LHCN-M2 (cell line): ENCODE data around the gene HBEGF. TPM values are rescaled to one million over a fixed set of nuclear protein-coding genes. Genes with fewer than 3 reads are reported as not detected.

Experiments used
- DNase-seq: peaks from one replicate; pipeline ENCODE4 v3.0.0-alpha.2; 2012; ENCODE audit warnings: low read depth
- total RNA-seq: library from RNA; depleted of rRNA; stranded (reverse); fragments of >200 nt; gene quantifications from 2 replicates; pipeline ENCODE4 v1.2.3, GENCODE V29; 2014

Gene HBEGF
- total RNA-seq, 1 experiment from 2014 or later, result 1.8 TPM

DNA sequence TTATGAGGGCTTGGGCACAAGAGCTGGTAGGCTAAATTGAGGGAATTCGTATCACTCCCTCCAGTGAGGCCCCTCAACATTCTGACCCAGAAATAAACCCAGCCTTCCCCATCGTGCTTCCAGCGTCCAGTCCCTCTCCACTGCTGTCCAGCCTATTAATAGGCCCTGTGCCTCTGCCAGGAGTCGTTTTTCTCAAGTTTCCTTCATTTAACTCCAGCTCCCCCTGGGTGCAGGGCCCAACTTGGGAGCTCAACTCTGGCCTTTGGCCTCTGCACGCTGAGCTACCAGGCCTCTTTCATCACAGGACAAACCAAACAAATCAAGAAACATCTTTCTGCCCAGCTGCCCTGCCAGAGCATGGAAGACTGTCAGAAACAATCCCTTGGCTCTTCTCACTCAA is 10.0 kb downstream of the HBEGF start:
- no peak for DNase-seq

DNA sequence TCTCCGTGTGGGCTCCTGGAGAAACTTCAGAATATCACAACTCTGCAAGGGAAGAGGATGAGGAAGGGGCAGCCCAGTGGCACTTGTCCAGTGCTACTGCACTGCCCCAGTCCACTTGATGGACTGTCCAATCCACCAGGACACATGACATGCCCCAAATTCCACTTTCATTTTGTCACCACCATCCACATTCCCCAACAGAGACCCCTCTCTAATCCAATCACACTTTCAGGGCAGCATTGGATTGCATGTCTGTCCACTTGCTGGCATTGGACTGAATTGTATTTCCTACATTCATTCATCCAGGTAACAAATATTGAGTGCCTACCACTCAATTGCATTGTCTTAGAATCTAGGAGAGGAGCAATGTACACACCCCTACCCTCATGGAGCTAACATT is 14.8 kb downstream of the HBEGF start:
- DNase-seq, result no peak

DNA sequence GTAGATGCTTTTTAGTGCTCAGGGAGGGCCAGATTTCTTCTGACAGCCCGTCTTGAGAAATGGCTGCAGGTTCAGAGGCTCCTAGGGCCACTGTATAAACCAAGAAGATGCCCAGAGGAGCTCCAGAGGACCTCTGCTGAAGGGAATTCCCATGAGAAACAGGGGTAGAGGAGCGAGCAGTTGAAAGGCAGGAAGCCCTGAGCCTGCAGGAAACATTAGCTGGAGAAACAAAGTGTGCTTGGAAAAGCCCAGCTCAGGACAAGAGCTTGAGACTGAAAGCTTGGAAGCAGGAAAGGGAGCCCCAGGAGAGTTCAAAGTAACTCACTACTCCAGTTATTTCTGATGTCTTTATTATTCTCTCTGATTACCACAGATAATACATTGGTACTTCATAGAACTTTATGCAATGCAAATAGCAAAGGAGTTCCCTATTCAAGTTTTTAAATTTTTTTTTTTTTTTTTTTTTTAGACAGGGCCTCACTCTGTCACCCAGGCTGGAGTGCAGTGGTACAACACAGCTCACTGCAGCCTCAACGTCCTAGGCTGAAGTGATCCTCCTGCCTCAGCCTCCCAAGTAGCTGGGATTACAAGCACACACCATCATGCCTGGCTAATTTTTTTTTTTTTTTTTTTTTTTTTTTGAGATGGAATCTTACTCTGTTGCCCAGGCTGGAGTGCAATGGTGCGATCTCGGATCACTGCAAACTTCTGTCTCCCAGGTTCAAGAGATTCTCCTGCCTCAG is 16.5 kb downstream of the HBEGF start:
- no peak for DNase-seq

DNA sequence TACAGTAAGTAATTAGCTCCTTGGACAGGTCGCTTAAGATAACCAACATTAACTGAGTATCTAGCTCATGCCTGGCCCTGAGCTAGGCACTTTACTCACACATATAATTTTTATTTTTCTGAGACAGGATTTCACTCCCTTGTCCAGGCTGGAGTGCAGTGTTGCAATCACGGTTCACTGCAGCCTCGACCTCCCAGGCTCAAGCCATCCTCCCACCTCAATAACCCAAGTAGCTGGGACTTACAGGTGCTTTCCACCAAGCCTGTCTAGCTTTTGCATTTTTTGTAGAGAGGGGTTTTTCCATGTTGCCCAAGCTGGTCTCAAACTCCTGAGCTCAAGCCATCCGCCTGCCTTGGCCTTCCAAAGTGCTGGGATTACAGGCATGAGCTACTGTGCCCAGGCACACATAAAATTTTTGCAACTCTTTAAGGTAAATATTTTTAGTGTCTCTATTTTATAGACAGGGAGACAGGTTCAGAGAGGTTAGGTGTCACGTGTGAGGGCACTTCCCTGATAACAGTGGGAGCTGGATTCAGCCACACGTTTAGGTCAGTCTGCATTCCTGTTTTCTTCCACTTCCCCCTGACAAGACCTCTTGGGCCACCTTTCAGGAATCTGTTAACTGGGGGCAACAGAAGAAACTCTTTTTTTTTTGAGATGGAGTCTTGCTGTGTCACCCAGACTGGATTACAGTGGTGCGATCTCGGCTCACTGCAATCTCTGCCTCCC is 18.2 kb downstream of the HBEGF start:
- no peak for DNase-seq

DNA sequence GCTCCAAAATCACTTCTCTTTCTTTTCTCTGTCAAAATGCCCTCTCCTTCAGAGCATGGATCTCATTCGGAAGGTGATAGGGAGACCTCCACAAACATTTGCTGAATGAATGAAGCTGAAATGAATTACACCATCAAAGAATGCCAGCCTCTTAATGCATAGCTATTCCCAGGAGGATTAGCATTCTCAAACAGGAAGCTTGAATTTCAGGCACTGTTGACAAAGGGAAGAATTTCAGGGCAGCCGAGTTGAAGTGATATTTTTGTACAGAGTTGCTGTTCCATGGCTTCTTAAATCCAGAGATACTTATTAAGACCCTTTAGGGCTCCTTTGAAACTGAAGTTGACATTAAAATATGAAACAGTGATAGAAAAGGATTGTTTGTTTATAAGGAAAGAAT is 18.8 kb downstream of the HBEGF start:
- DNase-seq, result peak; percentile 46

DNA sequence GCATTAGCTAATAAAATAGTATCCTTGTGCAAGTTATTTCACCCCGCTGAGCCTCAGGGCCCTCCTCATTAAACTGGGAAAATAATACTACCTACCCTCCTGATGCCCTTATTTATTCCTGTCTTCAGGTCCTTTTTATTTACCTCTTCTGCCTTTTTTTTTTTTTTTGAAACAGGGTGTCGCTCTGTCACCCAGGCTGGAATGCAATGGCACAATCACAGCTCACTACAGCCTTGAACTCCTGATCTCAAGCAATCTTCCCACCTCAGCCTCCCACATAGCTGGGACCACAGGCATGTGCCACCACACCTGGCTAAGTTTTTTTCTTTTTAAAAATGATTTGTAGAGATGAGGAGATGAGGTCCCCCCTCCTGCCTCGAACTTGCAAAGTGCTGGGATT is 20.9 kb downstream of the HBEGF start:
- DNase-seq, result no peak

DNA sequence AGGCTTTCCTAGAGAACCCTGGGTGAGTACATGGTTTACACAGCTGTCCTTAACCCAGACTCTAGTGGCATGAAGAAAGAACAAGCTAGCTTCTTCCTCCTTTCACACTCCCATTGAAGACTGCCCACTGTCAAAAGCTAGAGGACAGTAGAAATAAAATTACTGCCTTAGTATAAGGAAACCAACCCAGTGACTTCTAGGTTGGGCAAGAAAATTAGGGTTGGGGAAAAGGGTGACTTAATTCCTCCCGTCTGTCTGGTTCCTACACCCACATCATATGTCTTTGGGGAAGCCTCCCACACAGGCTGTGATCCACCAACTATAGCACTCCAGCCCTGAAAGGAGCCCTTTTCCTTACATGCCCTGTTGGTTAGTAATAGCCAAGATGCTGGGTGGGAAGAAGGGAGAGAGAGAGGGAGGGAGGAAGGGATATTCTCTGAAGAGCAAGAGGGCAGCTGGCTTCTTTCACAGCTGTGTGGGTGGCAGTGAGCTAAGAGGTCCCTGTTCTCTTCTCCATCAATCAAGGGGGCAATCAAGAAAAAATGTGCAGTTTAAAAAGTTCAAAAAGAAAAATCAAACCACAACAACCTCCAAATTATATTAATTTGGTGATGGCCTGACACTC is 21.7 kb downstream of the HBEGF start:
- DNase-seq, result peak; percentile 61

DNA sequence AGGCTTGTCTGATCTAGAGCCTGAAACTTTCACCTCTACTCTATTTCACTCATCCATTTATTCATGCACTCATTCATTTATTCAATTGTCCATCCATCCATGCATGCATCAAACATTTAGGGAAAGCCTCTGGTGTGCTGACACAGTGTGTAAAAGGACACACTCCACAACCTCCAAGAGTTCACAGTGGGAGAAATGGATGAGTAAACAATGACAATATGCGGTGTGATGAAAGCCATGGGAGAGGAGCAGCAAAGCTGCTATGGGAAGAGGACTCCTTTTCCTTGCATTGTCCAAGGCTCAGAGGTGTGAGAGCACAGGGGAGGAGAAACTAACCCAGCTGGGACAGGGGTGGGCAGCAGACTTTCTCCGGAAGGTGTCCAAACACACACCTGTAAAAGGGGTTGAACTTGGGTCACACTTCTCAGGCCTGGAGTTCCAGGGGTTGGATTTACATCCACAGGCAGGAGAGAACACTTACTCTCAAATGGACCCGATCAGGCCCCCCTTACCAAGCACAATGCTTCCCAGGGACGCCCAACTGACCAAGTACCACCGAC is 22.3 kb downstream of the HBEGF start:
- peak; percentile 26 for DNase-seq

DNA sequence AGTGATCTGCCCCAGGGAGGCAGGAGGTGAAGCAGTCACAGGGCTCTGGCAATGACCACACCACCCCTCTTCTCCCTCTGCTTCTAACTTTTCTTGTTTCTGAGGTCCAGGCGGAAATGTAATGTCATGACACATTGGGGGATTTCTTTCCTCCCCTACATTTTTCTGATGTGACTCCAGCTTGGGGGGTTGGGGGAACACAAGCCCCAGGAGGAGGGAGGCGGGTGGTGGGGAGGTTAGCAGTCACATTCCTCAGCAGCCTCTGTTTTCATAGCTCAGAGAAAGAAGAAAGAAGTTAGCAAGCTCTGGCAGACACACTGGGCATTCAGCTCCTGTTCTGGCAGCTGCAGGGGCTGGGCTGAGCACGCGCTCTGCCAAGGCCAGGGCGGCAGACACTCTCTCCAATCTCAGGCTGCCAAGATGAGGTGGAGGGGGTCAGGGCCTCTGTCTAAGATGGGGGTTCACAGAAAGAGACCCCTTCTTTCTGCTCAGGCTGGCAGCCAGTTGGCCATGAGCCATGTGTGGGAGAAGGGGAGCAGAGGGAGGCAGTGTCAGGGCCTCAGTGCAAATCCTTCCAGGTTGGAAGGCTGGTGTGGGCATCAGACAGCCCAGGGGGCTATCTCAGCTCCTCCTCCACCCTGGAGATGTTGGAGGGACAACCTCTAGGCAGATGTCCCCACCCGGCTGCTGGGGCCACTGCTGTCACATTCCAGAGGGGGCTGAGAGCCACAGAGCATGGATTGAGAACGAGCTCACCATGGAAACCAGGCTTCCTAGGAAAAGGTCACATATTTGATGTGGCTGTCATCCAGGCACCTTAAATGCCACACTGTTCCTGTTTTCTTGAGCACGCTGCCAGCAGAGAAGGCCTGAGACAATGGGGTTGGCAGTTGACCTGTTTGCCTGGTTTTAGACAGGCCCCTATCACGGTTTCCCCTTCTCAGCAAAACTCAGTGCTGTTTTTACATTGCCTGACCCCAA is 23.4 kb downstream of the HBEGF start:
- peak; percentile 96 for DNase-seq

DNA sequence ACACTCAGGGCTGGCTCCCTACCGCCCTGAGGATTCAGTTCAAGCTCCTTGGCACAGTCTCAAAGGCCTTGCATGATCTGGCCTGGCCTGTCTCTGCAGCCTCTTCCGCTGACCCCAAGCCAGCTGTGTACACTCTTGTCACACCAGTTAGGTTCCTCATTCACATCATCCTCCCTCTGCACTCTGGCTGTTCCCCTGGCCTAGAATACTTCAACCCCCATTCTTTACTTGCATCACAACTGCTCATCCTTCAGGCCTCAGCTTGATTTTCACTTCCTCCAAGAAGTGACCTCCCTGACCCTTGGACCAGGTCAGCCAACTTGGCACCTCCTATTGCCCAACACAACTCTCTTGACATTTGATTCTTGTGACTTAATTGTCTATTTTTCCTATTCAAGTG is 24.6 kb downstream of the HBEGF start:
- DNase-seq, result no peak

DNA sequence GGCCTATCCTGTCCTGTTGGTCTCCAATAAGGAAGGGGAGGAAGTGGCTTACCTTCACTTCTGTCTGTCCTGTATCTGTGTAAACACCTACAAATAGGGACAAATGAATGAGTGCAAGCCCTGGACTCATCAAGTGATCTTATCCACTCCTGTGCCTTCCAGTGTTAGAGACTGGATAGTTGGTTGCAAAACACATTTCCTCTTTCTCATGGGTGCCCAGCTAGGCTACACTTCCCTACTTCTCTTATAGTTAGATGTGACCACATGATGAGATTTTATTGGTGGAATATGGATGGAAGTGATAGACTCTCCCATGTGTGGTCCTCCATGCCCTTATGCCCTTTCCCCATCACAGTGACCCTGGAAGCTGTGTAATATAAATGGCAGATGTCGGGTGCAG is 26.6 kb downstream of the HBEGF start:
- DNase-seq, result no peak

DNA sequence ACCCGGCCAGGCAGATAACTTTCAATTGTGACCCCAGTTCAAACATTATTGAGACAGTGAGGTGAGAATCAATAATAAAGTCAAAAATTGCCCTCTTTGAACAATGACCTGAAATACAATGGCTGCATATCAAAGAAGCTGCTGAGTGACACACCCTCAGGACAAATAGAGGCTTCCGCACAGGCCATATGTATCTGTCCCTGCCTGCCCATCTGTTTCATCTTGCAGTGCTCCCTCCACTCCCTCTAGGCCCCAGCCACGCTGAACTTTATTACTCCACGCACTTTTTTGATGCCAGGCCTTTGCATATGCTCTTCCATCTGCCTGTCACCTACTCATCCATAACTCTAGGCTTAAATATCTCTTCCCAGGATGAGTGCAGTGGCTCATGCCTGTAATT is 27.6 kb downstream of the HBEGF start:
- no peak for DNase-seq

DNA sequence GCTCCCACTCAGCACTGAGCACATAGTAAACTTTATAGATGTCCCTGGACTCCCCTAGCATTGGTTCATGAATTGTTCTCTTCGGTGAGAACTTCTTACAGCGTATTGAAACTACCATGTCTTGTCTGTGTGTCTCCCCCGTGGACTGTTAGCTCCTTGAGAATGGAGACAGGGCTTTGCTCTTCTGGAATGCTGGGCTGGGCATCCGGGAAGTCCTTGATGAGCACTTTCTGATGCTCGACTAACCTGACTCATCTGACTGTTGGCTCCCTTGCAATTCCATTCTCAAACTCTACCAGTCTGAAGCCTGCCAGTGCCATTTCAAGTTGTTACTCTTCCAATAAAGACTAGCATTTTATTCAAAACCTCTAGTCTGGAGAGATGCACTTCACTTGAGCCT is 28.5 kb downstream of the HBEGF start:
- peak; percentile 62 for DNase-seq

DNA sequence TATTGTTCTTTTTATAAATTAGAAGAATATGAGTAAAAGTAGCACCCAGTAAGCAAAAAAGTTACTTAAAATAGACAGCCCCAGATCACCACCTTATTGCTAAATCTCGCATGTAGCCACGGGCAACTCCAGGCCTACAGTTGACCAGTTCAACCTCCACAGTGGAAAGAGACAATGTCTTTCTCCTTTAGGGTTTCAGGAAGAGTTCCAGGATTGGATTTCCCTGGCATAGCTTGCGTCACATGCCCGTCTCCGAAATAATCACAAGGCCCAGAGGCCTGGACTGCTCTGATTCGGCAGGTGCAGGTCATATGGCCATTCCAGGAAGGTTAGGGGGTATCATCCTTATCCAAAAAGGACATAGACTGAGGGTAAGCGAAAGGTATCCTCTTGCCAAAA is 33.6 kb downstream of the HBEGF start:
- DNase-seq, result no peak

DNA sequence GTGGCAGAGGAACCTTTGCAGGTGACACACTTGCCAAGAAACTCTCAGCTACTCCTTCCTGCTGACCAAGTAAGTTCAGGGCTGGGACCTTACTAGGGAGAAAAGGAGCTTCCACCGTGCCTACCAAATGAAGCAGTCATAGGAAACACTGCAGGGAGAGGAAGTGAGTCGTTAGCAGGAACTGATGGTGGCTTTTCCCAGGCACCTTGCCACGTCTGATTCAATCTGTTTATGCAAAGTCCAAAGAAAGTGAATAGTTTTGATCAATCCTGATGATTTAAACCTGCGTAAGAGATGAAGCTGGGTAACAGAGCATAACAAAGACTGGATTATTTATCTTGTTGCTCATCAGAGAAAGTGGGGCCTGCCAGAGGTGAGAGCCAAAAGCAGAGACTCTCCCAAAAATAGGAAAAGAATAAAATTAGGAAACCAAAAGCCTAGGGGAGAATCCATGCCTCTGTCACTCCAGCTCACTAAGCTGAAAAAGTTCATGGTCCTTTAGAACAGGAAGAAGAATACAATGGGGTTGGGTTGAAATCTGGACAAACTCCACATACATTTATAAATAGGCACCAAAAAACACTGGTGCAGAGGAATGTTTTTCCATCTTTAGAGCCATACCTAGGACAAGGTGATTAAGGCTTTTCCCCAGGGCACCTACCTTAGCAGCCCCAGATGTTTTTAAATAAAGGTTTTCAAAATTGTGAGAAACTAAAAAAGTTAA is 34.2 kb downstream of the HBEGF start:
- DNase-seq, result peak; percentile 69

DNA sequence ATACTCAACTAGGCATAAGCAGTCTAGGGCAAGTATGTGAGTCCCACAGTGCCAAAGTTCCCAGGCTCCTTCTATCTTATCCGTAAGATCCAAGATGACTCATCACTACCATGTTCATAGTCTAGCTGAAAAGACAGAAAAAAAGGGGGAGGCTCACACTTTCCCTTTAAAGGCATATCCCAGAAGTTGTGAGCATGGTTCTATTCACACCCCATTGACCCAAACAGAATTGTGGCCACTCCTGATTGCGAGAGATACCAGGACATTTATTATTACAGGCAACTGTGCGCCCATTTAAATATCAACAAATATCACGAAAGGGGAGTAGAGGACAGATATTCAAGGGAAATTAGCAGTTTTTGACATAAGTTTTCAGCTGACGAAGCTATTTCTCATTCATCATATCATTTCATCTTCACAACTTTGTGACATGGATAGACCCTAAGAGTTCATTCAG is 35.4 kb downstream of the HBEGF start:
- peak; percentile 78 for DNase-seq

DNA sequence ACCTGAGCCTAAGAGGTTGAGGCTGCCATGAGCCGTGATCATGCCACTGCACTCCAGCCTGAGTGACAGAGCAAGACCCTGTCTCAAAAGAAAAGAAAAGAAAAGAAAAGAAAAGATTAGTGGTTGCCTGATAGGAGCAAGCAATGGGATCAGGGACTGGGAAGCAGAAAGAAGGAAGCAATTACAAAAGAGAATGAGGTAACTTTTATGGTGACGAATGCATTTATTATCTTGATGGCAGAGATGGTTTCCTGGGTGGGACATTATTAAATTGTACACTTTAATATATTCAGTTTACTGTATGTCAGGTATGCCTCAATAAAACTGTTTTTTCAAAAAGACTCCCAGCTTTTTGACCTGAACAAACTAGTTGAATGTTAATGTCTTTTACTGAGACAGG is 36.0 kb downstream of the HBEGF start:
- no peak for DNase-seq

DNA sequence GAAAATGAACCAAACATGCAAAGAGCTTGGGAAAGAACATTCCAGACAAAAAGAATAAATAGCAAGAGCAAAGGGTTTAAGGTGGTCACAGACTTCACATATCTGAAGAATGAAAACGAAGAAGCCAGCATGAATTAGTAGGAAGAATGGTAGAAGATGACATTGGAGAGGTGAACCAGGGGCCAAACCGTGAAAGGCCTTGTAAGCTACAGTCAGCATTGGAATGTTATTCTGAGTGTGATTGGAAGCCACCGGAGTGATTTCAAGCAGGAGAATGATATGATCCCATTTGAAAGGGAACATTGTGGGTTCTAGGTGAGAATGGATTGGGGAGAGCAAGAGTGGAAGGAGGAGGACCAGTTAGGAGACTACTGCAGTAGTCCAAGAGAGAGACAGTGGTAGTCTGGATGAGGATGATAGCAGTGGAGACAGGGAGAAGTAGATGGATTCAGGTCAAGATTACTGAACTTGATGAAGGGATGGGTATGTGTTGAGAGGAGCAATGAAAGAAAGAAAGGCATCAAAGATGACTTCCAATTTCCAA is 36.6 kb downstream of the HBEGF start:
- no peak for DNase-seq

DNA sequence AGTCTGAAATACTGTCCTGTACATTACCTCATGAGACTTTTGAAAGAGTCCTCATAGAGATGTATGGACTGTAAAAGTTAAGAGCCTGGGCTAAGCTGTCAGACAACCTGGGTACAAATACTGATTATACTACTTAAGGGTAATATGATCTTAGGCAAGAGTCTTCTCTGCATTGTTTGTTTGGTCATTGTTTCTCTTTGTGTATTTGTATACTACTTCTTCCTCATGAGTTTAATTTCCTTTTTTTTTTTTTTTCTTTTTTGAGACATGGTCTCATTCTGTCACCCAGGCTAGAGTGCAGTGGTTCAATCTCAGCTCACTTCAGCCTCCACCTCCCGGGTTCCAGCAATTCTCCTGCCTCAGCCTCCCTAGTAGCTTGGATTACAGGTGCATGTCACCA is 40.9 kb downstream of the HBEGF start:
- no peak for DNase-seq

DNA sequence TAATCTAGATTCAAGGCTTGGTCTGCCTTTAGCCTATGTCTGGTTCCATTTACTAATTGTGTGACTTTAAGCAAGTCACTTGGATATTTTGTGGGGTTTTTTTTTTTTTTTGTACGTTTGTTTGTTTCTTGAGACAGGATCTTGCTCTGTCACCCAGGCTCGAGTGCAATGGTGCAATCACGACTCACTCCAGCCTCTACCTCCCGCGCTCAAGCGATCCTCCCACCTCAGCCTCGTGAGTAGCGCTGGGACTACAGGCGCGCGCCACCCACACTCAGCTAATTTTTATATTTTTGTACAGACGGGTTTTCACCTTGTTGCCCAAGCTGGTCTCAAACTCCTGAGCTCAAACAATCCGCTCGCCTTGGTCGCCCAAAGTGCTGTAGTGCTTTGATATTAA is 42.4 kb downstream of the HBEGF start:
- no peak for DNase-seq
